Measurements from ENCODE around the gene SEMA5A.

Gene SEMA5A

GRCh38 chr5:9394221-9394620, 151.7 kb downstream of the SEMA5A start:
- no peak for DNase-seq (ENCODE audit: extremely low read depth, low read depth)
- TF ChIP-seq, protein P1, sequence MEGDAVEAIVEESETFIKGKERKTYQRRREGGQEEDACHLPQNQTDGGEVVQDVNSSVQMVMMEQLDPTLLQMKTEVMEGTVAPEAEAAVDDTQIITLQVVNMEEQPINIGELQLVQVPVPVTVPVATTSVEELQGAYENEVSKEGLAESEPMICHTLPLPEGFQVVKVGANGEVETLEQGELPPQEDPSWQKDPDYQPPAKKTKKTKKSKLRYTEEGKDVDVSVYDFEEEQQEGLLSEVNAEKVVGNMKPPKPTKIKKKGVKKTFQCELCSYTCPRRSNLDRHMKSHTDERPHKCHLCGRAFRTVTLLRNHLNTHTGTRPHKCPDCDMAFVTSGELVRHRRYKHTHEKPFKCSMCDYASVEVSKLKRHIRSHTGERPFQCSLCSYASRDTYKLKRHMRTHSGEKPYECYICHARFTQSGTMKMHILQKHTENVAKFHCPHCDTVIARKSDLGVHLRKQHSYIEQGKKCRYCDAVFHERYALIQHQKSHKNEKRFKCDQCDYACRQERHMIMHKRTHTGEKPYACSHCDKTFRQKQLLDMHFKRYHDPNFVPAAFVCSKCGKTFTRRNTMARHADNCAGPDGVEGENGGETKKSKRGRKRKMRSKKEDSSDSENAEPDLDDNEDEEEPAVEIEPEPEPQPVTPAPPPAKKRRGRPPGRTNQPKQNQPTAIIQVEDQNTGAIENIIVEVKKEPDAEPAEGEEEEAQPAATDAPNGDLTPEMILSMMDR (IDR thresholded peaks at IDR 0.05; ENCODE audit: low read depth, low read length), result no peak

DNA sequence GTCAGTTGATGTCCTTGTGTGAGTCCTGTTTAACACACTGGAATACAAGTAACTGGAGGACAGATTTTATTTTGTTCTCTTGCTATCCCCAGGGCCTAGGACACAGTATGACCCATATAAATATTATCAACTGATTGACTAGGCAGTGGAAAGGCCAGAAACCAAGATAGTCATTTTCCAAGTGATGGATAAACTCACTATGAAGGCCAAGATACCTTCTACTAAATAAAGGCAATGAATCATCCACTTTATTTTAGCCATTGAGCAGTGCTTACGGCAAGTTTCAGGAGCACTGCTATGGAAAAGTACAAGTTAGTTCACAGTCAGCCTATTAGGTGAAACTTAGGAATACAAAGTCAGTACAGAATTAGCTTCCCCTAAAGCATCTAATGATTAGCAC, 153.2 kb downstream of the SEMA5A start:
- no peak for DNase-seq (ENCODE audit: extremely low read depth, low read depth)
- TF ChIP-seq, protein P1 (IDR thresholded peaks at IDR 0.05; ENCODE audit: low read depth, low read length), result no peak

- no peak for DNase-seq (ENCODE audit: extremely low read depth, low read depth)
Observed at GRCh38 chr5:9391080-9391479, 154.8 kb downstream of the SEMA5A start.

GRCh38 chr5:9390113-9390512, 155.8 kb downstream of the SEMA5A start:
- DNase-seq (ENCODE audit: extremely low read depth, low read depth), result no peak
- TF ChIP-seq, protein P1 (IDR thresholded peaks at IDR 0.05; ENCODE audit: low read depth, low read length), result no peak

More at GRCh38 chr5:9391080-9391479, 154.8 kb downstream of the SEMA5A start:
- TF ChIP-seq, protein P1 (IDR thresholded peaks at IDR 0.05; ENCODE audit: low read depth, low read length), result no peak

DNA sequence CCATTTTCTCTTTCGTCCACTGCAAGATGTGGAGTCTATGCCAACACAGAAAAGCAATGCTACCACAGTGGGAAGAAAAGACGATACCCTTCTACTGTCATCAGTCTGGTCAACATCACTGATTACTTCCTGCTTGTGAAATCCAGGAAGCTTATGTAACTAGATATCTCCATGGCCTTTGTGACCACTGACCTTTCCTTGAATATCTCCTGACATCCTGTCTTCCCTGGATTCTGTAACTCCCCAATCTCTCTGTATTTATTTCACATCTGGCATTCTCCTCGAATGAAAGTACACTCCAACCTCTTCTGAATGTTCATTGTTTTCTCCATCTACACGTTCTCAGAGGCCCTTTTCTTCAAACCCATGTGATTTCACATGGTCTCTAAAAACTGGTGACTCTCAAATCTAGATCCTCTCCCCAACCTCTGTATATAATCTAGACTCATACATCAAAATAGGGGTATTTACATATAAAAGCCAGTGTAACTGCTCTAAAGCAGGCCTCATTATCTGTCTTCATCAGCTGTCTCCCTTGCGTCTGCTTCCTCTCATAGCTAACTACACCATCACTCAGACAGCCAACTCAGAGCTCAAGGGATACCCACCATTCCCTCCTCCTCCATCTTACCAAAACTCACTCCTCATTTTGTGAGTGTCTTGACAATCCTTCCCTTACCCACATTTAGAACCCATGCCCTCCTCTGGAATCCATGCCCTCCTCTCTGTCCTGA, 156.8 kb downstream of the SEMA5A start:
- DNase-seq (ENCODE audit: extremely low read depth, low read depth), result no peak
- TF ChIP-seq, protein P1 (IDR thresholded peaks at IDR 0.05; ENCODE audit: low read depth, low read length), result no peak

- TF ChIP-seq, protein P1 (IDR thresholded peaks at IDR 0.05; ENCODE audit: low read depth, low read length), result no peak
- DNase-seq (ENCODE audit: extremely low read depth, low read depth), result no peak
Observed at GRCh38 chr5:9387879-9388278, 158.0 kb downstream of the SEMA5A start.

- no peak for DNase-seq (ENCODE audit: extremely low read depth, low read depth)
Observed at GRCh38 chr5:9386945-9387344, 158.9 kb downstream of the SEMA5A start.

More at GRCh38 chr5:9386945-9387344, 158.9 kb downstream of the SEMA5A start:
- TF ChIP-seq, protein P1 (IDR thresholded peaks at IDR 0.05; ENCODE audit: low read depth, low read length), result no peak

Data from AG09319 (cell line).